Dedifferentiated amniotic fluid mesenchymal stem cell (primary cell): ENCODE data around the gene CYP2D6.
"Not testable (repeated sequence)": the region's sequence is repeated elsewhere in the genome, so short reads cannot be mapped to it uniquely, and the experiment has no call there.

ENCODE experiments used
- DNase-seq: peaks from one replicate; pipeline ENCODE4 v3.0.0-alpha.2; 2016; ENCODE audit errors: extremely low spot score

The CYP2D6 gene

GRCh38 chr22:42158456-42159132 lies 28.0 kb upstream of the CYP2D6 start:
- no peak for DNase-seq

- no peak for DNase-seq
These were observed 26.0 kb upstream of the CYP2D6 start for GRCh38 chr22:42156598-42156997.

GRCh38 chr22:42156121-42156520 lies 25.5 kb upstream of the CYP2D6 start:
- no peak for DNase-seq

DNA sequence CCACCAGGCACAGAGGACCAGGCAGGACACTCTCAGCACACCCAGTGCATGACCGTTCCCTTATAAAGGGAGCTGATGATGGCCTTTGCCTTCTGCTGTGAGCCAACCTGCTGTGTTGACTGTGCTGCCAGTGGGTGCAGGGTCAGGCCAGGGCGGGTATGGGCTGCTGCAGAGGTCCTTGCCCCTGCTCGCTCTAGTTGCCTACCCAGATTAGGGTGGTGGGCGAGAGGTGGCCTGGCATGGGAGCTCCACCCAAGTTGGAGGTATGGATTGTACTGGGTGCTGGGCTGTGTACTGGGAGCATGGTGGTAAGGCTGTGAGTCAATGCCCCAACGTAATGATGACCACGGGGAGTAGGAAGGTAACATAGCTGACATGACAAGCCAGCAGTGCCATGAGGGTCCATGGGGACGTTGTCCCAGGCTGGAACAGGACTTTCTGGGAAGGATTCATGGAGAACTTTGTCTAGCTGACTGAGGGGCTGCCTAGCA lies 24.5 kb upstream of the CYP2D6 start:
- DNase-seq, result no peak

GRCh38 chr22:42154293-42155052 lies 23.9 kb upstream of the CYP2D6 start:
- DNase-seq, result no peak

DNA sequence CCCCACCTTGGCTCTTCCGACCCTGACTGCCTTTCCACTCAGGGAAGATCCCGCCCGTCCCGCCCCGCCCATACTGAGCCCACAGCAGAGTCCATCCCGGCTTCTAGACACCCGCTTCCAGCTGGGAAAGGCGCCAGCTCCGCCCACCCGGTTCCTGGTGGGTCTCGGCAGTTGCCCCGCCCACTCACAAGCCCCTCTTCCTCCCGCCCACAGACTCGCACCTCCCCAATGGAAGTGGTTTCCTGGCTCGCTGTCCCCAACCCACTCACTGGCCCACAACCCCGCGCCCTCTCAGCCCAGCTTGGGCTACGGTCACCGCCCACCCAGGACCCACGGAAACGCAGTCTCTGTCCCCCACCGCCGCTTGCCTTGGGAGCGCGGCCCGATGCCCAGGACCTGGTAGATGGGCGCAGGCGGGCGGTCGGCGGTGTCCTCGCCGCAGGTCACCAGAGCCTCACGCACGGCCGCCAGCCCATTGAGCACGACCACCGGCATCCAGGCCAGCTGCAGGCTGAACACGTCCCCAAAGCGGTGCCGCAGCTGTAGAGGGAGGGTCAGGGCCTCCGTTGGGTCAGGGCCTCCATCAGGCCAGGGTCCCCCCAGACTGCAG lies 22.2 kb upstream of the CYP2D6 start:
- DNase-seq, result no peak

- no peak for DNase-seq
These were observed 21.5 kb upstream of the CYP2D6 start for GRCh38 chr22:42151924-42152635.

GRCh38 chr22:42150727-42151590 lies 20.3 kb upstream of the CYP2D6 start:
- DNase-seq, result no peak

DNA sequence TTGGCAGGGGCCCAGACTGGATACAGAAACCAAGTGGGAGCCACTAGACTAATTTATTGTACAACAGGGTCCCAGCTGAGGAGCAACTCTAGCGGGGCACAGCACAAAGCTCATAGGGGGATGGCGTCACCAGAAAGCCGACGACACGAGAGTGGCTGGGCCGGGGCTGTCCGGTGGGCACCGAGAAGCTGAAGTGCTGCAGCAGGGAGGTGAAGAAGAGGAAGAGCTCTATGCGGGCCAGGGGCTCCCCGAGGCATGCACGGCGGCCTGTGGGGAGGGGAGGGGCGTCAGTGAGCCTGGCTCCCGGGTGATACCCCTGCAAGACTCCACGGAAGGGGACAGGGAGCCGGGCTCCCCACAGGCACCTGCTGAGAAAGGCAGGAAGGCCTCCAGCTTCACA lies 19.2 kb upstream of the CYP2D6 start:
- not testable (repeated sequence) for DNase-seq

DNA sequence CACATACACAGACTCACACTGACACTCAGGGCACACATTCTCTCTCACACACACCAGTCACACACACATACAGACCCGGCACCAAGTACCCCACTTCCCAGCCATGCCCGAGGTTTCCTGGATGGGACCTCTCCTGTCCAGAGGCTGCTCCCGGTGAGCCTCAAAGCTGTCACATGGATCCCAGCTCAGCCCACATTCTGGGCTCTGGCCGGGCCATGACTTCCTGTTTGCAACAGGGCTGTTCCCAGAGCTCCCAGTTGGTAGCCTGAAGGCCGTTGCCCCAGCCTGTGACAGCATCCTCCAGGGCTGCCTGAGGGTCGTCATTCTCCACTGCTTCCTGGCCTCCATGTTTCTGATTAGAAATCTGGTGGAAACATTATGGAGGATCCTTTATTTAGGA lies 14.6 kb upstream of the CYP2D6 start:
- DNase-seq, result no peak

- not testable (repeated sequence) for DNase-seq
These were observed 13.5 kb upstream of the CYP2D6 start for GRCh38 chr22:42143859-42144822.

DNA sequence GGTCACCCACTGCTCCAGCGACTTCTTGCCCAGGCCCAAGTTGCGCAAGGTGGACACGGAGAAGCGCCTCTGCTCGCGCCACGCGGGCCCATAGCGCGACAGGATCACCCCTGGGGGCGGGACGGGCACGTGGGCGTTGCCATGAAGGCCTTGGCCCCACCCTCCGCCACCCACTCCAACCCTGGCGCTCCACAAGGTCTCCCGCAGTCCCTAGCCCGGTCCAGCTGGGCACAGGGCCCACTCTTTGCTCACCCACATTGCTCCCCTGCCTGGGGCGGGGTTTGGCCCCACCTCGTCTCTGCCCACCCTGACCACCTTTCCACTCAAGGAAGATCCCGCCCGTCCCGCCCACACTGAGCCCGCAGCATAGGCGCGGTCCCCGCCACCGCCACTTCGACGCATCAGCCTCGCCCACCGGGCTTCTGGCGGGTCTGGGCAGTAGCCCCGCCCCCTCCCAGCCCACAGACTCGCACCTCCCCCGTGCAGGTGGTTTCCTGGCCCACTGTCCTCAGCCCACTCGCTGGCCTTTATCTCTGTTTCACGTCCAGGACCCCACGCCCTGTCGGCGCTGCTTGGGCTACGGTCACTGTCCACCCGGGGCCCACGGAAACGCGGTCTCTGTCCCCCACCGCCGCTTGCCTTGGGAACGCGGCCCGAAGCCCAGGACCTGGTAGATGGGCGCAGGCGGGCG lies 12.3 kb upstream of the CYP2D6 start:
- DNase-seq, result no peak

GRCh38 chr22:42141307-42142057 lies 10.9 kb upstream of the CYP2D6 start:
- DNase-seq, result not testable (repeated sequence)

DNA sequence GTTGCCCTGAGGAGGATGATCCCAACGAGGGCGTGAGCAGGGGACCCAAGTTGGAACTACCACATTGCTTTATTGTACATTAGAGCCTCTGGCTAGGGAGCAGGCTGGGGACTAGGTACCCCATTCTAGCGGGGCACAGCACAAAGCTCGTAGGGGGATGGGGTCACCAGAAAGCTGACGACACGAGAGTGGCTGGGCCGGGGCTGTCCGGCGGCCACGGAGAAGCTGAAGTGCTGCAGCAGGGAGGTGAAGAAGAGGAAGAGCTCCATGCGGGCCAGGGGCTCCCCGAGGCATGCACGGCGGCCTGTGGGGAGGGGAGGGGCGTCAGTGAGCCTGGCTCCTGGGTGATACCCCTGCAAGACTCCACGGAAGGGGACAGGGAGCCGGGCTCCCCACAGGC lies 9.5 kb upstream of the CYP2D6 start:
- DNase-seq, result not testable (repeated sequence)

DNA sequence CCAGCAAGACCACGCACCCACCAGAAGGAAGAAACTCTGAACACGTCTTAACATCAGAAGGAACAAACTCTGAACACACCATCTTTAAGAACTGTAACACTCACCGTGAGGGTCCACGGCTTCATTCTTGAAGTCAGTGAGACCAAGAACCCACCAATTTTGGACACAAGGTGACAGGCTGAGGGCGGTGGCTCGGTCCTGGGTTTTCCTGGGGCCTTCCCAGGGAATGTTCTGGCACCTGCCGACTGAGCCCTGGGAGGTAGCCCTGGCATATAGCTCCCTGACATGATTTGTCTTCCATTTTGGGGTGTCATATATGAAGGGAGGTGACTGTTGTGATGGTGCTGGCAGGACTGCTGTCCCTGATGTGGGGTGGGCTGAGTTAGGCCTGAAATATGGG lies 8.9 kb upstream of the CYP2D6 start:
- DNase-seq, result not testable (repeated sequence)

GRCh38 chr22:42138972-42139371 lies 8.4 kb upstream of the CYP2D6 start:
- DNase-seq, result no peak

DNA sequence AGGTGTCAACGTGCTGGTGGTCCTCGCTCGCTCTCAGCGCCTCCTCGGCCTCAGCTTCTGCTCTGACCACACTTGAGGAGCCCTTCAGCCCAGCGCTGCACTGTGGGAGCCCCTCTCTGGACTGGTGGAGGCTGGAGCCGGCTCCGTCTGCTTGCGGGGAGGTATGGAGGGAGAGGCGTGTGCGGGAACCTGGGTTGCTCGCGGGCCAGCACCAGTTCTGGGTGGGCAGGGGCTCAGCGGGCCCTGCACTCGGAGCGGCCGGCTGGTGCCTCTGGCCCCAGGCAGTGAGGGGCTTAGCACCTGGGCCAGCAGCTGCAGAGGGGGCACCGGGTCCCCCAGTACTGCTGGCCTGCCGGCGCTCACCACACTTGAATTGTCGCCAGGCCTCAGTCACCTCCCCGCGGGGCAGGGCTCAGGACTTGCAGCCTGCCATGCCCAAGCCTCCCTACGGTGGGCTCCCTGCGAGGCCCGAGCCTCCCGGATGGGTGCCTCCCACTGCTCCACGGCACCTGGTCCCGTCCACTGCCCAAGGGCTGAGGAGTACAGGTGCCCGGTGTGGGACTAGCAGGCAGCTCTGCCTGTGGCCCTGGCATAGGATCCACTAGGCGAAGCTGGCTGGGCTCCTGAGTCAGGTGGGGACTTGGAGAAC lies 7.6 kb upstream of the CYP2D6 start:
- no peak for DNase-seq

- not testable (repeated sequence) for DNase-seq
These were observed 5.1 kb upstream of the CYP2D6 start for GRCh38 chr22:42135688-42136087.
